NB4 (cell line): Measurements from ENCODE around the gene LNX2.

ENCODE experiments used
- DNase-seq: peaks from one replicate; pipeline ENCODE4 v3.0.0; 2010; ENCODE audit warnings: low read depth
- H3K4me3 ChIP-seq: one replicate; pipeline ENCODE4 v1.5.1; 2011; ENCODE audit warnings: mild to moderate bottlenecking, low read depth, low read length, moderate library complexity
- MYC ChIP-seq: IDR thresholded peaks from 2 replicates; pipeline ENCODE4 v1.6.1; 2011; ENCODE audit warnings: low read depth, low read length
- POLR2A ChIP-seq: IDR thresholded peaks from 2 replicates; pipeline ENCODE4 v1.6.1; 2011; ENCODE audit warnings: mild to moderate bottlenecking; ENCODE audit not compliant: insufficient read length; ENCODE audit errors: extremely low read depth
- TF ChIP-seq, protein P1 (sequence below): IDR thresholded peaks from 2 replicates; pipeline ENCODE4 v1.6.1; 2011; ENCODE audit warnings: low read depth, low read length
- TF ChIP-seq, protein P2 (sequence below): IDR thresholded peaks from one replicate; pipeline ENCODE4 v1.5.1; 2012; ENCODE audit warnings: low read depth, low read length

LNX2 gene

DNA sequence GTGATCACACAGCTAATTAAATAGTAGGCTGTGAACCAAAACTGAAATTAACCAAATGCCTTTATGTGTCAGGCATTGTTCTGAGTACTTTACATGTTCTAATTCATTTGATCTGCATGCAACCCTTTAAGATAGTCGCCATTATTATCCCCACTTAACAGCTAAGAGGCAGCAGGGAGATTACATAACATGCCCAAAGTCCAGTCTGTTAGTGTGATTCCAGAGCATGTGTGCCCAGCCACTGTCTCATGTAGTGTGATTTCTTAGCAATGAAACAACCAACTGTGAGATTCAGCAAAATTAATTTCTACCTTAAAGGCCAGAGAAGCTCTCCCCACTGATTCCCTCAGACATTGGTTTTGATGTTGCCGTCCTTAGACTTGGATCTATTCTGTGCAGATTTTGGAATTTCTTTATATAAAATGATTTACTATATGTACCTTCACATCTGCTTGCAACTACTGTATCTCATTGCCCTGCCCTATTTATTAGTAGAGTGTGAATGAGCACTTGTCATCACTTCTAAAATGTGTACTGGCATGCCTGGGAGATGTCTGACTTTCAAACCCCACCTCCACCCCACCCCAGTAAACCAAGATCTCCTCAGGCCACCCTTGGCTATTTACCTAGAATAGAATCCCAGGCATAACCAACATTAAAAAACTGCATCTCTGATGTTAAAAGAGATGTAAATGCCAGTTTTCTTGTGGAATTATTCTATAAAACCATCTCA, 42.6 kb upstream of the LNX2 start:
- no peak overlapping the region for H3K4me3 ChIP-seq
- TF ChIP-seq, protein P1, sequence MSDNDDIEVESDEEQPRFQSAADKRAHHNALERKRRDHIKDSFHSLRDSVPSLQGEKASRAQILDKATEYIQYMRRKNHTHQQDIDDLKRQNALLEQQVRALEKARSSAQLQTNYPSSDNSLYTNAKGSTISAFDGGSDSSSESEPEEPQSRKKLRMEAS, result no peak
- TF ChIP-seq POLR2A (no peak), MYC (no peak)
- TF ChIP-seq, protein P2, sequence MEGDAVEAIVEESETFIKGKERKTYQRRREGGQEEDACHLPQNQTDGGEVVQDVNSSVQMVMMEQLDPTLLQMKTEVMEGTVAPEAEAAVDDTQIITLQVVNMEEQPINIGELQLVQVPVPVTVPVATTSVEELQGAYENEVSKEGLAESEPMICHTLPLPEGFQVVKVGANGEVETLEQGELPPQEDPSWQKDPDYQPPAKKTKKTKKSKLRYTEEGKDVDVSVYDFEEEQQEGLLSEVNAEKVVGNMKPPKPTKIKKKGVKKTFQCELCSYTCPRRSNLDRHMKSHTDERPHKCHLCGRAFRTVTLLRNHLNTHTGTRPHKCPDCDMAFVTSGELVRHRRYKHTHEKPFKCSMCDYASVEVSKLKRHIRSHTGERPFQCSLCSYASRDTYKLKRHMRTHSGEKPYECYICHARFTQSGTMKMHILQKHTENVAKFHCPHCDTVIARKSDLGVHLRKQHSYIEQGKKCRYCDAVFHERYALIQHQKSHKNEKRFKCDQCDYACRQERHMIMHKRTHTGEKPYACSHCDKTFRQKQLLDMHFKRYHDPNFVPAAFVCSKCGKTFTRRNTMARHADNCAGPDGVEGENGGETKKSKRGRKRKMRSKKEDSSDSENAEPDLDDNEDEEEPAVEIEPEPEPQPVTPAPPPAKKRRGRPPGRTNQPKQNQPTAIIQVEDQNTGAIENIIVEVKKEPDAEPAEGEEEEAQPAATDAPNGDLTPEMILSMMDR, result no peak
- DNase-seq, result no peak

DNA sequence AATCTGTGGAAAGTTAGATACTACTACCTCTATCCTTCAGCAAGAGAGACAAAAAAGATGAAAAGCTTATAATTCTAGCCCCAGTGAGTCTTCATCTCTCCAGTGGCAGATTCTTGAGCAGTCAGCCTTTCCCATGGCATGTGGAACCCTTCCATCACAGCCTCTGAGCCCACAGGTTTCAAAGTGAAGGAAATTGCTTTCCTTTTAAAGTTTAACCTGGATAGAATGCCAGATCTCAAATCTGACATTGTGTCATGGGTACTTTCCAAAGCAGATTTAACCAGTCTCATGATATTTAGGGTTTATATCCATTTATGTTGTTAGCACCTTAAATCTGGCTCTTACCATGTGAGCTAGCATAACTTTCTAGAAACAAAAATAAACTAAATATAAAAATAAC, 40.7 kb upstream of the LNX2 start:
- no peak for DNase-seq
- TF ChIP-seq, protein P1, result no peak
- TF ChIP-seq POLR2A (no peak), MYC (no peak)
- TF ChIP-seq, protein P2, result no peak
- H3K4me3 ChIP-seq, result no peak overlapping the region

DNA sequence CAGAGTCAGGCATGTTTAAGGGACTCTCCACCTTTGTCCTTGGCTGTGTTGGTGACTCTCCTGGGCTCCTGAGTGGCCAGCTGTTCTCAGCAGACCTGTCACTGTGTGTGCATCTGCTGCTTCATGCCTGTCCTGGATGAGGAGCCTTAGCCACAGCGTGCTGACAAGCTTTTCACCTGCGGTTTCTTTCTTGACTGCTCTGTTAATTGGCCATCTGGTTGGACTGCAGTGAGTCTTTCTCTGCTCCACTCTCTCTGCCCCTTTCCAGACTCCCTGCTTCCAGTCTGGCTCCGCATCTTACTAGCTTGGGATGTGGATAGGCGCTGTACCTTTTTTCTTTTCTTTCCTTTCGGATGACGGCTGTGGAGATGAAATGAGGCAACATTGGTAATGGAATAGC, 40.2 kb upstream of the LNX2 start:
- TF ChIP-seq, protein P2, result no peak
- TF ChIP-seq, protein P1, result no peak
- no peak for TF ChIP-seq MYC
- no peak for TF ChIP-seq POLR2A
- DNase-seq, result no peak
- no peak overlapping the region for H3K4me3 ChIP-seq

DNA sequence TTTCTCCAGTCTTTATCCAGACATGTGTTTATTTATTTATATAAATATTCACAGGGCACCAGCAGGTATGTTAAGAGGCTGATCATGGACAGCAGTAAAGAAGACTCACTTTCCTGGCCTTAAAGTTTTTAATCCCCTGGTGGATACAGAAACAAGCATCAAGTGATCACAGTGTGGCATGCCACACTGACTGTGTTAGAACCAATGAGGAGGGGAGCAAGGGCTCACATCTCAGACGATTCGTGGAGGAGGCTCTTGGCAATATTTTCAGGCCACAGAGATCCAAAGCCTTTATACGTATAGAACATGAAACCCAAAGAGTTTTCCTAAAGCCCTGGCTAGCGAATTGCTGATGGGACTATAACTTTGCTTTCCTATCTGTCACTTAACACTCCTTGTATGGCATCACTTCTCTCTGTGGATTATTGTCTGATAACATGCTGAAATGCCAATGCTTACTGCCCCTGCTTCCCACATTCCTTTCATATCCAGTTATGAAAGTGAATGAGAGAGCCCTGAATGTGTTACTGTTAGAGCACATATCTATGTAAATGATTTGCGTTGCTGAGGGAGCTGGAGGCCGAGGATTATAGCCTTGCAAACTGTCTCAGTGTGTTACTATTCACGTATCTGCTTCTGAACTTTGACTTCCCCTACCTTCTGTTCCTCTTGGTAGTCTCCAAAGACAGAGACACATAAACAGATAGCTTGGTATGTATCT, 39.0 kb upstream of the LNX2 start:
- H3K4me3 ChIP-seq, result no peak overlapping the region
- DNase-seq, result no peak
- no peak for TF ChIP-seq MYC
- TF ChIP-seq, protein P1, result no peak
- no peak for TF ChIP-seq POLR2A
- TF ChIP-seq, protein P2, result no peak

DNA sequence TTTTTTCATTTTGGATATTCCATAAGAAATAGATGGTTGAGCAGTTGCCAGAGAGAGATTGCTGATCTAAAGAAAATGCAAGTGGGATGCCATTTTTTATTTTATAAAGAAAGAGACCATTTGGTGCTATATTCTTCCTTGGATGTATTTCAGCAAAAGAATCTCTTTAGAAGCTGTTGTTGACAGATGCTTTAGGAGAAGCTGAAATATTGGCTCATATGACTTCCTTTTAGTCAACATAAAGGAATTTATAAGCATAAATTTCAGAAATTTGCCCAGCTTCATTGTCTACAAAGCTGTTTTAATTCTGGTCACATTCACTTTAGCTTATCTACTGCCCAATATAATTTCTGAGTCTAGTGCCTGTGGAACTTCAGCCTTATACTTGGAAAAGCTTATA, 38.2 kb upstream of the LNX2 start:
- no peak overlapping the region for H3K4me3 ChIP-seq
- TF ChIP-seq POLR2A, result no peak
- TF ChIP-seq, protein P2, result no peak
- TF ChIP-seq, protein P1, result no peak
- TF ChIP-seq MYC, result no peak
- DNase-seq, result no peak
